Measurements from ENCODE around the gene KIF18B. TPM values are rescaled to one million over a fixed set of nuclear protein-coding genes. Genes with fewer than 3 reads are reported as not detected.

KIF18B gene
- total RNA-seq, 1 donor from 2014 or later: 7.1 TPM

DNA sequence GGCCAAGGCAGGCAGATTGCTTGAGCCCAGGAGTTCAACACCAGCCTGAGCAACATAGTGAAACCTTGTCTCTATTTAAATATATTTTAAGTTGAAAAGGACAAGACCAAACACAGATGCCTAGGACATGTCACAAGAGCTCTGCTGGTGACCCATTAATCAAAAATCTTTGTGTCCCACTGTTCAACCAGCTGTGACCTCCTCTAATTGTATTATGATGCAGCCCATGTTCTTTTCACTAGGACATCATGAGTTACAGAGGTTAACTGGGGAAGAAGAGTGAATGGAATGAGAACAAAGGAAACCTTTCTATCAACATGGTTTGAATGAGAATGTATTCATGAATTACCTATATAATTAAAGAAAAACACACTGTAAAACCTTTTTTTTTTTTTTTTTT, 55.3 kb downstream of the KIF18B start:
- no peak for DNase-seq (ENCODE audit: low spot score)
- Mint-ChIP-seq H3K27ac (ENCODE audit: unreplicated experiment) (no peak overlapping the region), H3K27me3 (ENCODE audit: unreplicated experiment) (no peaks in the 10 kb centered on the region), H3K4me1 (ENCODE audit: unreplicated experiment) (no peaks in the 10 kb centered on the region), H3K36me3 (ENCODE audit: low read depth, unreplicated experiment) (peaks cover 8% of the 10 kb centered on the region), H3K9me3 (ENCODE audit: unreplicated experiment) (no peaks in the 10 kb centered on the region), H3K4me3 (ENCODE audit: unreplicated experiment) (no peak overlapping the region)
- TF ChIP-seq, protein P1, sequence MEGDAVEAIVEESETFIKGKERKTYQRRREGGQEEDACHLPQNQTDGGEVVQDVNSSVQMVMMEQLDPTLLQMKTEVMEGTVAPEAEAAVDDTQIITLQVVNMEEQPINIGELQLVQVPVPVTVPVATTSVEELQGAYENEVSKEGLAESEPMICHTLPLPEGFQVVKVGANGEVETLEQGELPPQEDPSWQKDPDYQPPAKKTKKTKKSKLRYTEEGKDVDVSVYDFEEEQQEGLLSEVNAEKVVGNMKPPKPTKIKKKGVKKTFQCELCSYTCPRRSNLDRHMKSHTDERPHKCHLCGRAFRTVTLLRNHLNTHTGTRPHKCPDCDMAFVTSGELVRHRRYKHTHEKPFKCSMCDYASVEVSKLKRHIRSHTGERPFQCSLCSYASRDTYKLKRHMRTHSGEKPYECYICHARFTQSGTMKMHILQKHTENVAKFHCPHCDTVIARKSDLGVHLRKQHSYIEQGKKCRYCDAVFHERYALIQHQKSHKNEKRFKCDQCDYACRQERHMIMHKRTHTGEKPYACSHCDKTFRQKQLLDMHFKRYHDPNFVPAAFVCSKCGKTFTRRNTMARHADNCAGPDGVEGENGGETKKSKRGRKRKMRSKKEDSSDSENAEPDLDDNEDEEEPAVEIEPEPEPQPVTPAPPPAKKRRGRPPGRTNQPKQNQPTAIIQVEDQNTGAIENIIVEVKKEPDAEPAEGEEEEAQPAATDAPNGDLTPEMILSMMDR (IDR thresholded peaks at IDR 0.05; ENCODE audit: unreplicated experiment): no peak

DNA sequence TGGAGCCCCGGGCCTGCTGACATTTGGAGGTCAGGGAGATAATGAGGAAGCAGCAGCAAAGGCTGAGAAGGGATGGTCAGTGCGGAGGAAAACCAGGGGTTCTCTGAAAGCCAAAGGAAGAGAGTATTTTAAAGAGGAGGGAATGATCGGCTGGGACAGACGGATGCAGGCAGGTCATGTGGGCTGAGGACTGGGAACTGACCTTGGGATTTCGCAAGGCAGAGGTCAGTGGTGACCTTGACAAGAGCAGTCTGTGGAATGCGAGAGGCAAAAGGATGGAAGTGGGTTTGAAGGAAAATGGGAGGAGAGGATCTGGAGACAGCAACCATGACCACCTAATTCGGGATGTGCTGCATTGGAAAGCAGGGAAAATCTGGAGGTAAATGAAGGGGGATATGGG, 58.6 kb downstream of the KIF18B start:
- DNase-seq (ENCODE audit: low spot score): no peak
- H3K27me3 Mint-ChIP-seq (ENCODE audit: unreplicated experiment): no peaks in the 10 kb centered on the region
- H3K4me1 Mint-ChIP-seq (ENCODE audit: unreplicated experiment): no peaks in the 10 kb centered on the region
- TF ChIP-seq, protein P1 (IDR thresholded peaks at IDR 0.05; ENCODE audit: unreplicated experiment): no peak
- no peak overlapping the region for H3K4me3 Mint-ChIP-seq (ENCODE audit: unreplicated experiment)
- H3K27ac Mint-ChIP-seq (ENCODE audit: unreplicated experiment): no peak overlapping the region
- H3K36me3 Mint-ChIP-seq (ENCODE audit: low read depth, unreplicated experiment): peaks cover 13% of the 10 kb centered on the region
- no peaks in the 10 kb centered on the region for H3K9me3 Mint-ChIP-seq (ENCODE audit: unreplicated experiment)

DNA sequence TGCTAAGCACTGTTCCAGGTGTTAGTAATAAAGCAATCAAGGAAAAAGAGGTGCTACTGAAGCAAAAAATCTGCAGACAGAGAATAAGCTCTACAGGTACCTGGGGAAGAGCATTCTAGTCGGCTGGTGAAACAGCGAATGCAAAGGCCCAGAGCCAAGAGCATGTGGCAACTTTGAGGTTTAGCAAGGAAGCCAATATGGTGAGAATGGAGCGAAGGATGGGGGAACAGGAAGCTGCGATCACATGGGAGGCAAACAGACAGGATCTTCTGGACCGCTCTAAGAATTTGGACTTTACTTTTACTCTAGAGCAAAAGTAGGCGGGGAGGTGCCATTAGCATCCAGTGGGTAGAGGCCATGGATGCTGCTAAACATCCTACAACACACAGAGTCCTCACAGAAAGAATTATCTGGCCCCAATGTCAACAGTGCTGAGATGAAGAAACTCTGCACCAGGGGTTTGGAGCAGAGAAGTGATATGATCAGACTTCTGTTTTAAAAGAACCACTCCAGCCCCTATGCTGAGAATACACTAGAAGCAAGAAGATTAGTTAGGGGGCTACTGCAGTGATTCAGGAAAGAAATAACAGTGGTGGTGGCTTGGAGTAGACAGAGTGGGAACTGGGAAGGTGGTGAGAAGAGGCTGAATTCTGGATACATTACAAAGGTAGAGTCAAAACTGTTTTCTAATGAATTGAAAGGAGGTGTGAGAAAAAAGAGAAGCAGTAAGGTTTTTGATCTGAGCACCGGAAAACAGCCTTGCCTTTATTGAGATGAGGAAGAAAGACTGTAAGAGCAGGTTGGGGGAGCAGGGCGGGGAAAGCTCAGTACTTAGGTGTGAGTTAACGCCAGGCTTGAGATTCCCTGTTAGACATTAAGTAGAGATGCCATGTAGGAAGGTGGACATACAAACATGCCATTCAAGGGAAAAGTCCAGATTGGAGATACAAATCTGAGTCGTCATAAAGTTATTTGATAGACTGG, 59.3 kb downstream of the KIF18B start:
- DNase-seq (ENCODE audit: low spot score): no peak
- no peaks in the 10 kb centered on the region for H3K4me1 Mint-ChIP-seq (ENCODE audit: unreplicated experiment)
- H3K36me3 Mint-ChIP-seq (ENCODE audit: low read depth, unreplicated experiment): peaks cover 14% of the 10 kb centered on the region
- H3K27me3 Mint-ChIP-seq (ENCODE audit: unreplicated experiment): no peaks in the 10 kb centered on the region
- H3K9me3 Mint-ChIP-seq (ENCODE audit: unreplicated experiment): no peaks in the 10 kb centered on the region
- TF ChIP-seq, protein P1 (IDR thresholded peaks at IDR 0.05; ENCODE audit: unreplicated experiment): no peak
- no peak overlapping the region for H3K4me3 Mint-ChIP-seq (ENCODE audit: unreplicated experiment)
- no peak overlapping the region for H3K27ac Mint-ChIP-seq (ENCODE audit: unreplicated experiment)

DNA sequence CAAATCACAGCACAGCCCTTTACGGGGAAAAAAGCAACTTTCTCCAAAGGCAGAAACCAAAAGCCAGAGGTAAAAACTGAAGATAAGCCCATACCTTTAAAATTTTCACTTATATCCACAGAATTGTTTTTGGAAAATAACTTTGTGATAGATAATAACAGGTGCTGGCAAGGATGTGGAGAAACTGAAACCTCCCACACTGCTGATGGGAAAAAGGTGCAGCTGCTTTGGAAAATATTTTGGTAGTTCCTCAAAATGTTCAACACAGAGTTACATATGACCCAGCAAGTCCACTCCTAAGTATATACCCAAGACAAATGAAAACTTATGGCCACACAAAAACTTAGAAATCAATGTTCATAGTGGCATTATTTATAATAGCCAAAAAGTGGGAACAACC, 60.6 kb downstream of the KIF18B start:
- TF ChIP-seq, protein P1 (IDR thresholded peaks at IDR 0.05; ENCODE audit: unreplicated experiment): no peak
- Mint-ChIP-seq H3K27me3 (ENCODE audit: unreplicated experiment) (no peaks in the 10 kb centered on the region), H3K4me1 (ENCODE audit: unreplicated experiment) (no peaks in the 10 kb centered on the region), H3K4me3 (ENCODE audit: unreplicated experiment) (no peak overlapping the region), H3K36me3 (ENCODE audit: low read depth, unreplicated experiment) (peaks cover 24% of the 10 kb centered on the region), H3K27ac (ENCODE audit: unreplicated experiment) (no peak overlapping the region), H3K9me3 (ENCODE audit: unreplicated experiment) (no peaks in the 10 kb centered on the region)
- DNase-seq (ENCODE audit: low spot score): no peak

DNA sequence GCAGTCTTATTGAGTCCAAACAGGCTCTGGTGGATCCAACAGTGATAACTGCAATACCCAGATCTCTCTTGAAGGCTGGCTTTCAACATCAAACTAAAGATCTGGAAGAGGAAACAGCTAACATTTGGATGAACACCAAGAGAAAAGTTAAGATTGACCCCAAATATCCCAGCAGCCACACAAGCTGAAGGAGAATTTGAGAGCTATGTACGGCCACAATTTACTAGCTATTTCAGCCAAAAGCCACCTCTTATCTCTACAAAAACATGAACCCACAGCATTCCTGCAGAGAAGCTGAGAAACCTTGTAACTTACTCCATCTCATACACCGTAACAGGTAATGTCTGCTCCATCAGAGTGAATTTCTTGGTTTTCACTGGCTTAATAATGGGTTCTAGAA, 62.6 kb downstream of the KIF18B start:
- H3K36me3 Mint-ChIP-seq (ENCODE audit: low read depth, unreplicated experiment): peaks cover 35% of the 10 kb centered on the region
- no peak overlapping the region for H3K27ac Mint-ChIP-seq (ENCODE audit: unreplicated experiment)
- H3K4me3 Mint-ChIP-seq (ENCODE audit: unreplicated experiment): no peak overlapping the region
- DNase-seq (ENCODE audit: low spot score): no peak
- H3K27me3 Mint-ChIP-seq (ENCODE audit: unreplicated experiment): no peaks in the 10 kb centered on the region
- H3K9me3 Mint-ChIP-seq (ENCODE audit: unreplicated experiment): no peaks in the 10 kb centered on the region
- H3K4me1 Mint-ChIP-seq (ENCODE audit: unreplicated experiment): no peaks in the 10 kb centered on the region
- TF ChIP-seq, protein P1 (IDR thresholded peaks at IDR 0.05; ENCODE audit: unreplicated experiment): no peak
